ENCODE results near the gene FBXL22.

- TF ChIP-seq CTCF (IDR thresholded peaks at IDR 0.05; ENCODE audit: poor library complexity) (no peak), EZH2 (IDR thresholded peaks at IDR 0.05; ENCODE audit: borderline replicate concordance) (no peak), EZH2phosphoT487 (IDR thresholded peaks at IDR 0.05; ENCODE audit: low read depth, severe bottlenecking, unreplicated experiment) (no peak)
Measured at GRCh38 chr15:63597821-63598220, 634 bp downstream of the FBXL22 start.
